Small intestine (tissue), 7 donors: ENCODE measurements around the gene FHIT. TPM values are rescaled to one million over a fixed set of nuclear protein-coding genes. Genes with fewer than 3 reads are reported as not detected.

ENCODE experiments used
- DNase-seq, 2 donors: peaks; one replicate each; pipeline versions ENCODE4 v3.0.0 to v3.0.0-alpha.2; 2013
- FAIRE-seq: peaks from 2 replicates; lab custom pipeline; 2012; peaks lifted over from hg19 to GRCh38; lab: Jason Lieb, UNC
- H3K27ac ChIP-seq, 3 donors: one replicate each; pipeline ENCODE4 v1.5.1; 2013; ENCODE audit warnings: low read length in 2 of 3, mild to moderate bottlenecking in 2 of 3, control low read depth in 1 of 3, inconsistent platforms in 1 of 3, low read depth in 1 of 3, moderate library complexity in 1 of 3
- H3K27me3 ChIP-seq, 3 donors: one replicate each; pipeline ENCODE4 v1.6.1; 2013; ENCODE audit warnings: low read length in 3 of 3, inconsistent platforms in 1 of 3; ENCODE audit not compliant: control insufficient read depth in 3 of 3, insufficient read depth in 3 of 3
- H3K36me3 ChIP-seq, 3 donors: one replicate each; pipeline ENCODE4 v1.6.1; 2013; ENCODE audit warnings: low read length in 3 of 3, inconsistent platforms in 1 of 3, low read depth in 1 of 3, mild to moderate bottlenecking in 1 of 3, moderate library complexity in 1 of 3; ENCODE audit not compliant: control insufficient read depth in 3 of 3, insufficient read depth in 2 of 3
- H3K4me1 ChIP-seq, 3 donors: one replicate each; pipeline ENCODE4 v1.6.1; 2013; ENCODE audit warnings: low read length in 2 of 3, inconsistent platforms in 1 of 3, low read depth in 1 of 3, mild to moderate bottlenecking in 1 of 3, moderate library complexity in 1 of 3; ENCODE audit not compliant: control insufficient read depth in 3 of 3, insufficient read depth in 2 of 3
- H3K4me3 ChIP-seq, 3 donors: one replicate each; pipeline ENCODE4 v1.5.1; 2013; ENCODE audit warnings: low read length in 3 of 3, control low read depth in 1 of 3, inconsistent platforms in 1 of 3, low read depth in 1 of 3, mild to moderate bottlenecking in 1 of 3, moderate library complexity in 1 of 3
- H3K9me3 ChIP-seq, 2 donors: one replicate each; pipeline ENCODE4 v1.6.1; 2013; ENCODE audit warnings: low read depth in 1 of 2, low read length in 1 of 2; ENCODE audit not compliant: control insufficient read depth in 2 of 2, insufficient read depth in 1 of 2
- WGBS, 3 donors: extraction: QIAGEN DNeasy Blood & Tissue Kit; methylation state at CpG; one replicate each; pipeline ENCODE4 v1.1.7; 2013; 5-methylcytosine and 5-hydroxymethylcytosine counted together
- polyA plus RNA-seq, 4 donors: library from polyadenylated mRNA; stranded (reverse) in 3 of 4; unstranded in 1 of 4; fragments of 200-250 nt in 3 of 4; fragments of 120-200 nt in 1 of 4; gene quantifications; one replicate each; pipeline versions ENCODE4 v1.2.1 to v1.2.3, GENCODE V29; 2013
- donor health status: healthy with polysubstance abuse.
- donor health status: control.
- donor health status: control.
- donor health status: Bipolar disorder and iron deficiency.
- donor health status: healthy.

FHIT gene
- polyA plus RNA-seq, 4 donors, result 4.4 to 30.4 (median 7.0) TPM

DNA sequence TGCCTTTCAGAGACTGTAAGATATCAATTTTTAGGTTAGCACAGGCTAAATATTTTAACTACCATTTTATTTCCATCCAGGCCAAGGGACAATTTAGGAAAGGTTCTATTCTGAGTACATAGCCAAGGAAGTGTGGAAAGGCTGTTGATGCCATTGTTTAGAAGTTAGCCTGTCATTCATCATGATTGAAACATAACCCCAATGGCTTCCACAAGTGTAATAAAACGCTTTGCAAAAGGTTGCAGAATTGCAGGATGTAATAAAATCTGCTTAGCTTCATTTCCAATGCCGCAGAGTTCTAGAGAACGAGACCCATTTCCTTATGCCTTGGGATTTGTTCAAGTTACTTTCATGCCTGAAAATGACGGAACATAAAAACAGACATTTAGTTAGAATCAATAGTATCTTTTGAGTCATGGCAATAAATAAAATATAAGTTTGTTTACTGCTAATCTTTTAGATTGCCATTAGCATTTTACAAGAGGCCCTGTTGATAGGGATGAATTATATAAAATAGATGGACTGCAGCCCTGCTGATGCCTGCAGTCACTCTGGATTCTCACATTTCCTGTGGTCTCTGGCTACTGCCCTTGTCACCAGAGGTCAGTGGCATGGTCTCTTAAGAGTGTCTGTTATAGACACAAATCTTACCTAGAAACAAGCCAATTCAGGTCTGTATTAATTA, 1523.2 kb downstream of the FHIT start:
- Histone ChIP-seq H3K36me3 (no peaks in the 10 kb centered on the region), H3K27ac (no peak overlapping the region), H3K4me1 (no peaks in the 10 kb centered on the region), H3K4me3 (no peak overlapping the region), H3K9me3 (peaks cover 0 to 4% of the 10 kb centered on the region in 2 donors), H3K27me3 (no peaks in the 10 kb centered on the region)
- DNase-seq, result peak in 1 of 2 donors; percentile 5
- FAIRE-seq, result no peak
- 14 to 65% (median 51%) methylated on average over 4 of the region's 4 CpGs for WGBS, 3 donors

DNA sequence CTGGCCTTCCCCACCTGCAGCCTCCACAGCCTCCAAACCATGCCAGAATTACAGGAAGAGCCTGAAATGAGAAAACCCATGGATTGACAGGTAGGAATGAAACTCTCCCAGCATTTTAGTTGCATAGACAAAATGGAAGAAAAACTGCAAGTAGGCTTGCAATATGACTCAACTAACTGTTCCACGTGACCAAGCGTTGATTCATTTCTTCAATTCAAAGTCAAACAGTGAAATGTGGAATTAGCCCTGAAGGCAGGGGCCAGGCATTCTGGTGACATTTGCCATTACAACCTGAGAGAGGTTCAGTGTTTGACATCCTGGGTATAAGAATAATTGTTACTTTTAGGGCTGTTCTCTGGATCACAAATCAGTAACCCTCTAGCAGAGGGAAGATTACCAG, 1525.0 kb downstream of the FHIT start:
- DNase-seq, result no peak
- Histone ChIP-seq H3K27ac (no peak overlapping the region), H3K27me3 (no peaks in the 10 kb centered on the region), H3K4me3 (no peak overlapping the region), H3K9me3 (peaks cover 0 to 4% of the 10 kb centered on the region in 2 donors), H3K36me3 (no peaks in the 10 kb centered on the region), H3K4me1 (no peaks in the 10 kb centered on the region)
- 62 to 87% (median 82%) methylated on average over 2 of the region's 2 CpGs for WGBS, 3 donors
- FAIRE-seq, result no peak

DNA sequence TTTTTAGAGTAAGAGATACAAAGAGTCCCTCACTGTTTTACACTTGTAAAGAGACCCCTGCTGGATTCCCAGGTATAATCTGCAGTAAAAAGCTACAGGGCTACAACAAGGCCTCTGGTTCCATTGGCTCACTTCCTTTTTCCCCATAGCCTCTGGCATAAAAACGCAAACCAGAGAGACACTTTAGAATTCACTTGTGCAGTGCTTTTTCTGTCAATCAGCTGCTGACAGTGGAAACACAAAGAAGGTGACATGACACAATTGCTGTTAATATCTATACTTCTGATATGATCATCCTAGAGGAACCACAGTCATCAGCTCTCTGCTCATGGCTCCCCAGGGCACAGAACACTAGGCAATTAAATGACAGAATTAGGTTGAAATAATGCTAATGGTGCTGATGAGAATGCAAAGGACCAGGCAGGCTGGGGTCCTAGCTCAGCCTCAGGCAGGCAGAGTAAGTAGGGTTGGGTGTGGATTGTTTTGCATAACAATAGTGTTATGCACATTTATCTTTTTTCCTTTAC, 1533.5 kb downstream of the FHIT start:
- no peak for FAIRE-seq
- no peak for DNase-seq
- H3K27ac ChIP-seq, result no peak overlapping the region

DNA sequence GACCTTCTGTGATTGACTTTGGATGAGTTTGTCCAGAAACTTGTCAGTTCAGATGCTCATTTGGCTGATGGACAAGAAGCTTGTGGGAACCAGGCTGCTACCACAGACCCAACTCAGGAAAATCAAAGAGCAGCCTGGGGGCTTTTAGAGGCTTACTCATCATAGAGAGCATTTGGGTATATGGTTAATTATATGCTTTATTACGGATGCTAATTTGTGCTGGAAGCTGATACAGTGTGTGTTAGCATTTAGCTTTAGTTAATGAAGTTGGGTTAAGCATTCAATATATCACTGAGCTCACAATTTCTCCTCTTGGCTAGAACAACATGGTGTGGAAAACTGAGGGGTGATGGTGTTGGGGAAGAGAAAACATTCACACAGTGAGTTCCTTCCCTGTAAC, 1537.2 kb downstream of the FHIT start:
- 75 to 90% (median 90%) methylated on average over 1 of the region's 1 CpG for WGBS, 3 donors
- Histone ChIP-seq H3K4me3 (no peak overlapping the region), H3K4me1 (no peaks in the 10 kb centered on the region), H3K36me3 (no peaks in the 10 kb centered on the region), H3K9me3 (peaks cover 0 to 4% of the 10 kb centered on the region in 2 donors), H3K27me3 (no peaks in the 10 kb centered on the region), H3K27ac (no peak overlapping the region)
- no peak for FAIRE-seq
- no peak for DNase-seq

More for the DNA sequence above, 1533.5 kb downstream of the FHIT start:
- 79 to 82% (median 81%) methylated on average over 1 of the region's 1 CpG for WGBS, 3 donors
- H3K9me3 ChIP-seq, result peaks cover 0 to 4% of the 10 kb centered on the region in 2 donors
- no peaks in the 10 kb centered on the region for H3K4me1 ChIP-seq
- no peak overlapping the region for H3K4me3 ChIP-seq
- no peaks in the 10 kb centered on the region for H3K36me3 ChIP-seq
- H3K27me3 ChIP-seq, result no peaks in the 10 kb centered on the region

DNA sequence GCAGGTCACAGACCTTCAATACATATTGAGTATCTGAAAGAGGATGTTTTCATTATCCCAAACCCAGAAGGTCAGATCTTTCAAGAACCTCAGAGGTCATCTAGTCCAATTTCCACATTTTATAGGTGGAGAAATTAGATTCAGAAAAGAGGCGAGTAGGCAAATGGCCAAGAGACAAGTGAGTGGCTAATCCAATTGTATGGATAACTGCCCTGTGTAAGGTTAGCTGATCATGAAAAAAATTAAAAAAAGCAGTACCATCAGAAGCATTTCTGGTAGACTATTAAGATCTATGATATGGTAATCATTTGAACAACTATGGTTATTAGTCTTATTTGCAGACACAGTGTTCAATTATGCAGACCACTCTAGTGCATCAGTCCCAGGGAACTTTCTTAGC, 1540.7 kb downstream of the FHIT start:
- Histone ChIP-seq H3K4me1 (no peaks in the 10 kb centered on the region), H3K27me3 (no peaks in the 10 kb centered on the region), H3K36me3 (no peaks in the 10 kb centered on the region), H3K4me3 (no peak overlapping the region), H3K27ac (no peak overlapping the region), H3K9me3 (peaks cover 0 to 4% of the 10 kb centered on the region in 2 donors)
- DNase-seq, result no peak
- WGBS, 3 donors, result 87 to 95% (median 94%) methylated on average over 1 of the region's 1 CpG
- FAIRE-seq, result no peak

DNA sequence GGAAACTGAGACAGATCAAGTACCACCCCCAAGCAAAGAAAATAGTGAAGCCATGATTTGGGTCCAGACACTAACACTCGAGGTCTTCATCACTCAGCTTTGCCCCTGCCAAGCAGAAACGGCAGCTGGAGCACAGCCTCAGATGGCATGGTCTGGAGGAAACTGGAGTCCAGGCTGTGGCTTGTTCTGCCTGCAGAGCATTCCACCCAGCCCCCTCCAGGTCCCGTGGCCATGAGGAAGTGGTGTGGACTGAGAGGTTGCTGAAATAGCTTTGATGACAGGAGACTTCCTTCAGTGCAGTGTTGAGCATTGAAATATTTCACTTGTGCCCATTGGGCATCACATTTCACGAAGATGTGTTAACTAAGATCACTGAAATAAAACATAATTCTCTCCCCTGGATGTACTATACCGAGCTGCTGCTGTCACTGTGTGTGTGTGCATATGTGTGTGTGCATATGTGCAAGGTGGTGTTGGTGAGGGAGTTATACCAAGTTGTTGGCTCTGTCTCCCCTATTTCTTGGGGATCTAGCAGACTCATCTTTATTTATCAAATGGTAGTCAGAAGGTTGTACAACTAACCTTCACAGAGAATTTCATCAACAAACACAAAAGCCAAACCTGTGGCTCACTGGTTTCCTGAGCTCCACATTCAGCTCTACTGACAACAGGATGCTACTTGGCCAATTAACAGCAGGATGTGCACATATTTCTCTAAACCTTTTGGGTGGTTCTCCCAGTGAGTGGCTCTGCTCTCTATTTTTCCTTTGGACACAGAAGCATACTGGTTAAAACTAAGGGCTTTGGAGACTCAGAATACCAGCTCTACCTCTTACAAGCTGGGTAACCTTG, 1541.3 kb downstream of the FHIT start:
- no peak overlapping the region for H3K27ac ChIP-seq
- 45 to 65% (median 48%) methylated on average over 5 of the region's 5 CpGs for WGBS, 3 donors
- H3K36me3 ChIP-seq, result no peaks in the 10 kb centered on the region
- DNase-seq (no peak), FAIRE-seq (no peak)
- H3K27me3 ChIP-seq, result no peaks in the 10 kb centered on the region
- H3K9me3 ChIP-seq, result peaks cover 0 to 4% of the 10 kb centered on the region in 2 donors
- H3K4me1 ChIP-seq, result no peaks in the 10 kb centered on the region
- H3K4me3 ChIP-seq, result no peak overlapping the region

DNA sequence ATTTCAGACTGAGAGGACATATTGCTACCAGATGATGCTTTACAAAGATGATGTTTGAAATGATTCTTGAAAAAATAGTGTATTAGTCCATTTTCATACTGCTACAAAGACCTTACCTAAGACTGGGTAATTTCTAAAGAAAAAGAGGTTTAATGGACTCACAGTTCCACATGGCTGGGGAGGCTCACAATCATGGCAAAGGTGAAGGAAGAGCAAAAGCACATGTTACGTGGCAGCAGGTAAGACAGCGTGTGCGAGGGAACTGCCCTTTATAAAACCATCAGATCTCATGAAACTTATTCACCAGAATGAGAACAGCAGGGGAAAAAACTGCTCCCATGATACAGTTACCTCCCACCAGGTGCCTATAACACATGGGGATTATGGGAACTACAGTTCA, 1543.0 kb downstream of the FHIT start:
- no peaks in the 10 kb centered on the region for H3K36me3 ChIP-seq
- H3K9me3 ChIP-seq, result peaks cover 0 to under 1% of the 10 kb centered on the region in 2 donors
- H3K4me3 ChIP-seq, result no peak overlapping the region
- H3K27me3 ChIP-seq, result no peaks in the 10 kb centered on the region
- H3K4me1 ChIP-seq, result no peaks in the 10 kb centered on the region
- 94 to 99% (median 96%) methylated on average over 3 of the region's 3 CpGs for WGBS, 3 donors
- FAIRE-seq, result no peak
- H3K27ac ChIP-seq, result no peak overlapping the region
- no peak for DNase-seq

DNA sequence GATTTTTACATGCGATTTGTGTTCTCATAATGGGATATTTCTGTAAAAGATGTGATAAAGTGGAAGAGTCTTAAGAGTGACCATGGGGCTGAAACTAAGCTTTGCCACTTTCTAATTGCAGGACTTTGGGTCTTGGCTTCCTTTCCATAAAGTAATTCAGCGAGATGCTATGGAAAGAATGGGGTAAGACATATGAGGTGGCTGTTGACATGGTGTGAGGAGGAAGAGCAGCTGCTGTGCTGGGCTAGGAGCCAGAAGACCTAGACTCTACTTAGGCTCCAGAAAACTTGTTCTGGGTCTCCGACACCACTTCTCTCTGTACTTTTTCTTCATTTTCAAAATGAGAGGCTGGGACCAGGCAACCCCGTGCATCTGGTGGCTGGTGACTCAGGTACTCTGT, 1547.0 kb downstream of the FHIT start:
- 68 to 83% (median 71%) methylated on average over 4 of the region's 4 CpGs for WGBS, 3 donors
- Histone ChIP-seq H3K4me1 (no peaks in the 10 kb centered on the region), H3K36me3 (no peaks in the 10 kb centered on the region), H3K27ac (no peak overlapping the region), H3K27me3 (no peaks in the 10 kb centered on the region), H3K9me3 (no peaks in the 10 kb centered on the region), H3K4me3 (no peak overlapping the region)
- FAIRE-seq, result no peak
- DNase-seq, result no peak
